Tibial nerve (tissue), 4 donors: Measurements from ENCODE around the gene INPP5A.

Experiments used
- CTCF ChIP-seq, 5 experiments: fragments of 200-600 bp in 3 of 5; fragments of 450-650 bp in 2 of 5; sonication (generic) in 3 of 5; IDR thresholded peaks; one replicate each; pipeline ENCODE4 v1.5.1; 2016 to 2019; ENCODE audit warnings: antibody characterized with exemption in 5 of 5, mild to moderate bottlenecking in 3 of 5, moderate library complexity in 2 of 5
- EP300 ChIP-seq, 2 donors: sonication (generic); formaldehyde crosslinking; IDR thresholded peaks; one replicate each; pipeline ENCODE4 v1.6.1; 2017; ENCODE audit warnings: antibody characterized with exemption in 2 of 2, mild to moderate bottlenecking in 1 of 2
- POLR2A ChIP-seq, 2 donors: fragments of 450-650 bp; IDR thresholded peaks; one replicate each; pipeline ENCODE4 v1.6.1; 2017; ENCODE audit warnings: antibody characterized with exemption in 2 of 2, mild to moderate bottlenecking in 2 of 2, moderate library complexity in 2 of 2

GRCh38 chr10:132595021-132595420 is 57.4 kb downstream of the INPP5A start:
- TF ChIP-seq CTCF (IDR thresholded peaks at IDR 0.05) (no peak), POLR2A (IDR thresholded peaks at IDR 0.05) (no peak), EP300 (IDR thresholded peaks at IDR 0.05) (no peak)
